HepG2 (cell line): Measurements from ENCODE around the gene SYNGR2. TPM values are rescaled to one million over a fixed set of nuclear protein-coding genes. Genes with fewer than 3 reads are reported as not detected.

Experiments used
- ARID3A ChIP-seq: IDR thresholded peaks from 2 replicates; pipeline ENCODE4 v1.6.1; 2012; ENCODE audit warnings: low read depth, low read length, improper control_type of control experiment
- ASH2L ChIP-seq: fragments of 300-600, 200-600 bp; sonication (generic); IDR thresholded peaks from 2 replicates; pipeline ENCODE4 v1.7.0; 2017; ENCODE audit warnings: low read depth, mild to moderate bottlenecking, moderate library complexity, mixed read lengths, low read length; ENCODE audit not compliant: insufficient read length
- KDM6A ChIP-seq: IDR thresholded peaks from 2 replicates; pipeline ENCODE4 v1.6.1; 2016; ENCODE audit warnings: low read depth
- NCOR1 ChIP-seq: fragments of 200-600 bp; sonication (generic); IDR thresholded peaks from 2 replicates; pipeline ENCODE4 v1.7.0; 2017; ENCODE audit warnings: antibody characterized with exemption, low read length, borderline replicate concordance
- SAP130 ChIP-seq: IDR thresholded peaks from 2 replicates; pipeline ENCODE4 v1.6.1; 2016; ENCODE audit warnings: low read depth
- SKI ChIP-seq: fragments of 450-650 bp; IDR thresholded peaks from one replicate; pipeline ENCODE4 v1.6.1; 2018; ENCODE audit warnings: mild to moderate bottlenecking; ENCODE audit not compliant: partially characterized antibody
- SMC3 ChIP-seq: IDR thresholded peaks from 2 replicates; pipeline ENCODE4 v1.6.1; 2011; ENCODE audit warnings: low read length, improper control_type of control experiment
- SOX5 ChIP-seq: IDR thresholded peaks from 2 replicates; pipeline ENCODE4 v1.6.1; 2016; ENCODE audit warnings: borderline replicate concordance
- TEAD3 ChIP-seq: optimal IDR thresholded peaks from 2 replicates; pipeline ENCODE3; 2016; ENCODE audit warnings: borderline replicate concordance
- ZFP62 ChIP-seq: sonication (generic); formaldehyde crosslinking; IDR thresholded peaks from 2 replicates; pipeline ENCODE4 v1.4.0; 2020; ENCODE audit warnings: missing genetic modification reagents
- ZFY ChIP-seq: sonication (generic); formaldehyde crosslinking; IDR thresholded peaks from 2 replicates; pipeline ENCODE4 v1.4.0; 2020; ENCODE audit warnings: missing genetic modification reagents
- ZNF225 ChIP-seq: sonication (generic); formaldehyde crosslinking; IDR thresholded peaks from 2 replicates; pipeline ENCODE4 v1.4.0; 2020; ENCODE audit warnings: mild to moderate bottlenecking, missing genetic modification reagents
- ZNF232 ChIP-seq: sonication (generic); formaldehyde crosslinking; IDR thresholded peaks from 2 replicates; pipeline ENCODE4 v1.4.0; 2020; ENCODE audit warnings: missing genetic modification reagents, borderline replicate concordance
- ZNF530 ChIP-seq: sonication (generic); formaldehyde crosslinking; IDR thresholded peaks from 2 replicates; pipeline ENCODE4 v1.5.0; 2020; ENCODE audit warnings: low read depth, mild to moderate bottlenecking, missing genetic modification reagents
- ZNF644 ChIP-seq: IDR thresholded peaks from 2 replicates; pipeline ENCODE4 v1.6.1; 2016; ENCODE audit warnings: low read depth
- ZNF788 ChIP-seq: sonication (generic); formaldehyde crosslinking; IDR thresholded peaks from 2 replicates; pipeline ENCODE4 v1.5.0; 2020; ENCODE audit warnings: mild to moderate bottlenecking, missing genetic modification reagents, borderline replicate concordance
- polyA plus RNA-seq, 8 experiments: library from polyadenylated mRNA; depleted of rRNA in 3 of 8; stranded (reverse) in 7 of 8; unstranded in 1 of 8; fragments of >200 nt; fragmentation: Illumina TruSeq in 4 of 8; extraction: Trizol in 4 of 8; gene quantifications; 2 replicates each; pipeline versions ENCODE4 v1.2.1 to v1.2.3, GENCODE V29; 2011 to 2016; ENCODE audit warnings: low read depth in 4 of 8, missing spikeins in 1 of 8, mixed read lengths in 1 of 8; ENCODE audit not compliant: insufficient read depth in 1 of 8
- total RNA-seq, 5 experiments: library from RNA; depleted of rRNA; stranded (reverse); fragments of >200 nt; fragmentation: Illumina TruSeq; extraction: Trizol; gene quantifications; 2 replicates each; pipeline ENCODE4 v1.2.3, GENCODE V29; 2016; ENCODE audit warnings: low read depth in 1 of 5
- TF ChIP-seq, protein P1 (sequence below): sonication (generic); formaldehyde crosslinking; conservative IDR thresholded peaks from 2 replicates; pipeline ENCODE4 v1.4.0; 2020; ENCODE audit warnings: mild to moderate bottlenecking, missing genetic modification reagents, moderate library complexity
- TF ChIP-seq, protein P2 (sequence below): fragments of 450-650 bp; IDR thresholded peaks from 2 replicates; pipeline ENCODE4 v1.6.1; 2017; ENCODE audit warnings: mild to moderate bottlenecking
- TF ChIP-seq, protein P3 (sequence below): sonication (generic); formaldehyde crosslinking; IDR thresholded peaks from 2 replicates; pipeline ENCODE4 v1.8.0; 2022; ENCODE audit warnings: mild to moderate bottlenecking, missing genetic modification reagents, moderate library complexity

The SYNGR2 gene
- total and polyA plus RNA-seq, 2 of the 13 experiments (the other 11 are each of a cell fraction or from before 2014, with no cell fraction given) = 46.7 to 170 TPM

DNA sequence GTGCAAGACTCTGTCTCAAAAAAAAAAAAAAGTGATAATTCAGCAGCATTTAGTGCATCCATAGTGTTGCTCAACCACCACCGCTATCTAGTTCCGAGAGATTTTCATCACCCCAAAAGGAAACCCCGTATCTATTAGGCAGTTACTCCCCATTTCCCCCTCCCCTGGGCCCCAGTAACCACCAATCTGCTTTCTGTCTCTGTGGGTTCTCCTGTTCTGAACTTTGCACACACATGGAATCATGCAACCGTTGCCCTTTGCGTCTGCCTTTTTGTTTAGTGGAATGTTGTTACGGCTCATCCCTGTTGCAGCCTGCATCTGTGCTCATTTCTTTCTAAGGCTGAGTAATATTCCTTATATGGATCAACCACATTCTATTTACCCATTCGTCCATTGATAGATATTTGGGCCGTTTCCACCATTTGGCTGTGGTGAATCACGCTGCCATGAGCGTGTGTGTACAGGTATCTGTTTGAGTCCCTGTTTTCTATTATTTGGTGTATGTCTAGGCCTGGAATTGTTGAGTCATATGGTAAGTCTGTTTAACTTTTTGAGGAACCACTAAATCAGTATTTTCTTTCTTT, 8.7 kb upstream of the SYNGR2 start (continued):
- TF ChIP-seq, protein P1, sequence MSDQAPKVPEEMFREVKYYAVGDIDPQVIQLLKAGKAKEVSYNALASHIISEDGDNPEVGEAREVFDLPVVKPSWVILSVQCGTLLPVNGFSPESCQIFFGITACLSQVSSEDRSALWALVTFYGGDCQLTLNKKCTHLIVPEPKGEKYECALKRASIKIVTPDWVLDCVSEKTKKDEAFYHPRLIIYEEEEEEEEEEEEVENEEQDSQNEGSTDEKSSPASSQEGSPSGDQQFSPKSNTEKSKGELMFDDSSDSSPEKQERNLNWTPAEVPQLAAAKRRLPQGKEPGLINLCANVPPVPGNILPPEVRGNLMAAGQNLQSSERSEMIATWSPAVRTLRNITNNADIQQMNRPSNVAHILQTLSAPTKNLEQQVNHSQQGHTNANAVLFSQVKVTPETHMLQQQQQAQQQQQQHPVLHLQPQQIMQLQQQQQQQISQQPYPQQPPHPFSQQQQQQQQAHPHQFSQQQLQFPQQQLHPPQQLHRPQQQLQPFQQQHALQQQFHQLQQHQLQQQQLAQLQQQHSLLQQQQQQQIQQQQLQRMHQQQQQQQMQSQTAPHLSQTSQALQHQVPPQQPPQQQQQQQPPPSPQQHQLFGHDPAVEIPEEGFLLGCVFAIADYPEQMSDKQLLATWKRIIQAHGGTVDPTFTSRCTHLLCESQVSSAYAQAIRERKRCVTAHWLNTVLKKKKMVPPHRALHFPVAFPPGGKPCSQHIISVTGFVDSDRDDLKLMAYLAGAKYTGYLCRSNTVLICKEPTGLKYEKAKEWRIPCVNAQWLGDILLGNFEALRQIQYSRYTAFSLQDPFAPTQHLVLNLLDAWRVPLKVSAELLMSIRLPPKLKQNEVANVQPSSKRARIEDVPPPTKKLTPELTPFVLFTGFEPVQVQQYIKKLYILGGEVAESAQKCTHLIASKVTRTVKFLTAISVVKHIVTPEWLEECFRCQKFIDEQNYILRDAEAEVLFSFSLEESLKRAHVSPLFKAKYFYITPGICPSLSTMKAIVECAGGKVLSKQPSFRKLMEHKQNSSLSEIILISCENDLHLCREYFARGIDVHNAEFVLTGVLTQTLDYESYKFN (CRISPR knock-in tag) = peak; percentile 95
- 0 out of 2 replicates have a peak, but pooled peaks have one; percentile 14 for TF ChIP-seq ZNF232
- peak; percentile 65 for TF ChIP-seq SAP130 (CRISPR knock-in tag)
- peak; percentile 82 for TF ChIP-seq SKI
- TF ChIP-seq SMC3 = peak; percentile 27; the same call in 1 of the 2 replicates
- TF ChIP-seq SOX5 = peak; percentile 57; the same call in 1 of the 2 replicates
- TF ChIP-seq NCOR1 = peak; percentile 83
- peak; percentile 84 for TF ChIP-seq ASH2L
- no peak for TF ChIP-seq ZNF530 (CRISPR knock-in tag)
- TF ChIP-seq ZNF644 (CRISPR knock-in tag) = peak; percentile 85
- no peak for TF ChIP-seq ZFP62 (CRISPR knock-in tag)
- TF ChIP-seq TEAD3 = peak; percentile 96
- TF ChIP-seq KDM6A (CRISPR knock-in tag) = peak; percentile 82
- no peak for TF ChIP-seq ZNF225
- TF ChIP-seq ZNF788 (CRISPR knock-in tag) = peak; percentile 44; the same call in 1 of the 2 replicates
- TF ChIP-seq, protein P2, sequence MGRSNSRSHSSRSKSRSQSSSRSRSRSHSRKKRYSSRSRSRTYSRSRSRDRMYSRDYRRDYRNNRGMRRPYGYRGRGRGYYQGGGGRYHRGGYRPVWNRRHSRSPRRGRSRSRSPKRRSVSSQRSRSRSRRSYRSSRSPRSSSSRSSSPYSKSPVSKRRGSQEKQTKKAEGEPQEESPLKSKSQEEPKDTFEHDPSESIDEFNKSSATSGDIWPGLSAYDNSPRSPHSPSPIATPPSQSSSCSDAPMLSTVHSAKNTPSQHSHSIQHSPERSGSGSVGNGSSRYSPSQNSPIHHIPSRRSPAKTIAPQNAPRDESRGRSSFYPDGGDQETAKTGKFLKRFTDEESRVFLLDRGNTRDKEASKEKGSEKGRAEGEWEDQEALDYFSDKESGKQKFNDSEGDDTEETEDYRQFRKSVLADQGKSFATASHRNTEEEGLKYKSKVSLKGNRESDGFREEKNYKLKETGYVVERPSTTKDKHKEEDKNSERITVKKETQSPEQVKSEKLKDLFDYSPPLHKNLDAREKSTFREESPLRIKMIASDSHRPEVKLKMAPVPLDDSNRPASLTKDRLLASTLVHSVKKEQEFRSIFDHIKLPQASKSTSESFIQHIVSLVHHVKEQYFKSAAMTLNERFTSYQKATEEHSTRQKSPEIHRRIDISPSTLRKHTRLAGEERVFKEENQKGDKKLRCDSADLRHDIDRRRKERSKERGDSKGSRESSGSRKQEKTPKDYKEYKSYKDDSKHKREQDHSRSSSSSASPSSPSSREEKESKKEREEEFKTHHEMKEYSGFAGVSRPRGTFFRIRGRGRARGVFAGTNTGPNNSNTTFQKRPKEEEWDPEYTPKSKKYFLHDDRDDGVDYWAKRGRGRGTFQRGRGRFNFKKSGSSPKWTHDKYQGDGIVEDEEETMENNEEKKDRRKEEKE = no peak
- TF ChIP-seq, protein P3, sequence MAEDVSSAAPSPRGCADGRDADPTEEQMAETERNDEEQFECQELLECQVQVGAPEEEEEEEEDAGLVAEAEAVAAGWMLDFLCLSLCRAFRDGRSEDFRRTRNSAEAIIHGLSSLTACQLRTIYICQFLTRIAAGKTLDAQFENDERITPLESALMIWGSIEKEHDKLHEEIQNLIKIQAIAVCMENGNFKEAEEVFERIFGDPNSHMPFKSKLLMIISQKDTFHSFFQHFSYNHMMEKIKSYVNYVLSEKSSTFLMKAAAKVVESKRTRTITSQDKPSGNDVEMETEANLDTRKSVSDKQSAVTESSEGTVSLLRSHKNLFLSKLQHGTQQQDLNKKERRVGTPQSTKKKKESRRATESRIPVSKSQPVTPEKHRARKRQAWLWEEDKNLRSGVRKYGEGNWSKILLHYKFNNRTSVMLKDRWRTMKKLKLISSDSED (CRISPR knock-in tag) = no peak
- peak; percentile 75; the same call in 1 of the 2 replicates for TF ChIP-seq ARID3A
- TF ChIP-seq ZFY (CRISPR knock-in tag) = peak; percentile 29; the same call in 1 of the 2 replicates
